Esophagus muscularis mucosa (tissue), 4 donors: ENCODE measurements around the gene RAB40AL. TPM values are rescaled to one million over a fixed set of nuclear protein-coding genes. Genes with fewer than 3 reads are reported as not detected.

Source experiments
- DNase-seq: peaks from one replicate; pipeline ENCODE4 v3.0.0-alpha.2; 2017; ENCODE audit errors: extremely low spot score
- H3K27ac ChIP-seq, 4 donors: fragments of 200-600 bp; sonication (generic); replicated peaks in 1 of 4; 1 replicate in 3 of 4; 2 replicates in 1 of 4; pipeline ENCODE4 v1.5.1; 2016 to 2019; ENCODE audit warnings: mild to moderate bottlenecking in 1 of 4
- H3K27me3 ChIP-seq, 4 donors: fragments of 200-600 bp; sonication (generic); one replicate each; pipeline versions ENCODE4 v1.5.1 to v1.6.0; 2016 to 2019
- H3K36me3 ChIP-seq, 4 donors: fragments of 200-600 bp; sonication (generic); one replicate each; pipeline ENCODE4 v1.5.1; 2016 to 2019
- H3K4me1 ChIP-seq, 4 donors: fragments of 200-600 bp; sonication (generic); one replicate each; pipeline ENCODE4 v1.5.1; 2016 to 2019
- H3K4me3 ChIP-seq, 4 donors: fragments of 200-600 bp; sonication (generic); 1 replicate in 2 of 4; 2 replicates in 2 of 4; pipeline ENCODE4 v1.5.1; 2016 to 2019; ENCODE audit warnings: mild to moderate bottlenecking in 4 of 4, moderate library complexity in 1 of 4
- H3K9me3 ChIP-seq, 4 donors: fragments of 200-600 bp; sonication (generic); 1 replicate in 3 of 4; 2 replicates in 1 of 4; pipeline ENCODE4 v1.5.1; 2016 to 2019
- CTCF ChIP-seq, 3 experiments: fragments of 200-600 bp in 2 of 3; fragments of 450-650 bp in 1 of 3; sonication (generic) in 2 of 3; IDR thresholded peaks; one replicate each; pipeline ENCODE4 v1.5.1; 2017 to 2019; ENCODE audit warnings: antibody characterized with exemption in 3 of 3, mild to moderate bottlenecking in 2 of 3, moderate library complexity in 1 of 3
- EP300 ChIP-seq: sonication (generic); formaldehyde crosslinking; IDR thresholded peaks from one replicate; pipeline ENCODE4 v1.6.1; 2017; ENCODE audit warnings: antibody characterized with exemption
- POLR2A ChIP-seq: fragments of 450-650 bp; IDR thresholded peaks from one replicate; pipeline ENCODE4 v1.6.1; 2017; ENCODE audit warnings: antibody characterized with exemption, moderate library complexity, mild to moderate bottlenecking, low read depth
- POLR2AphosphoS5 ChIP-seq, 2 donors: sonication (generic); formaldehyde crosslinking; IDR thresholded peaks; one replicate each; pipeline ENCODE4 v1.6.1; 2017; ENCODE audit warnings: antibody characterized with exemption in 2 of 2
- WGBS: methylation state at CpG from one replicate; pipeline ENCODE4 v1.1.5; 2018; 5-methylcytosine and 5-hydroxymethylcytosine counted together
- intact Hi-C: fragments of 100-400 bp; cut with DNase I; formaldehyde crosslinking; loops from one replicate; pipeline ENCODE4 v1.15.1; 2023
- total RNA-seq, 4 donors: library from RNA; depleted of rRNA; stranded (reverse); fragments of >200 nt; gene quantifications; one replicate each; pipeline versions ENCODE4 v1.1.0 to v1.2.1, GENCODE V29; 2016

Gene RAB40AL
- total RNA-seq, 4 donors from 2014 or later, result 0.52 to 0.99 (median 0.73) TPM

DNA sequence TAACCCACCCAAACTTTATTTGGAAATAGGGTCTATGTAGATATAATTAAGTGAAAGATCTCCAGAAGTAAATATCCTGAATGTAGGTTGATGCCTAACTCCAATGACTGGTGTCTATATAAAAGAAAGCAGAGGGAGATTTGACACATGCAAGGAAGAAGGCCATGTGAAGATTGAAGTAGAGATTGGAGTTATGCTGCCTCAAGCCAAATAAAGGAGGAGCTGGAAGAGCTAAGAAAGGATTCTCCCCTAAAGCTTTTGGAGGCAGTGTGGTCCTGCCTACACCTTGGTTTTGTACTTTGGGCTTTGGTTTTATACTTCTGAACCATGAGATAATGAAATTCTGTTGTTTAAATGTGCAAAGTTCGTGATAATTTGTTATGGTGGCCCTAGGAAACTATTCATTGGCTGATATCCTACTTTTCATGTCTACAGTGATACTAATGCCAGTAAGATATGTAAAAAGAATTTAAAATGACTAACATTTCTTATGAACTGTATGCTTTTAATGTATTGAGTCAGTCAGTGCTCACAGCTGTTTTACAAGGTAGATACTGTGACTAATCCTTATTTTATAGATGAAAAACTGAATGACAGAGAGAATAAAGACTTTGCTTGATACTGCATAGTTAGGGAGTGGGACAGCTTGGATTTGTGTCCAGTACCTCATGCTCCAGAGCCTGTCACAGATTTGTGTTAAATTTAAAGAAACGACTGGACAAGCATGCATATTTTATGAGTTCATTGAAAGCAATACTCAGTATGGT lies 5.9 kb upstream of the RAB40AL start:
- no peak for DNase-seq
- Histone ChIP-seq H3K36me3 (no peaks in the 10 kb centered on the region), H3K27me3 (no peaks in the 10 kb centered on the region), H3K4me1 (no peaks in the 10 kb centered on the region), H3K4me3 (no peak overlapping the region), H3K9me3 (no peaks in the 10 kb centered on the region), H3K27ac (no peak overlapping the region)
- intact Hi-C loops, result no loop called here
- no peak for TF ChIP-seq POLR2A
- no peak for TF ChIP-seq EP300
- TF ChIP-seq CTCF (IDR thresholded peaks at IDR 0.05), result no peak
- no peak for TF ChIP-seq POLR2AphosphoS5 (IDR thresholded peaks at IDR 0.05)
- WGBS, result 56% methylated on average over 2 of the region's 2 CpGs

GRCh38 chrX:102934624-102935023 lies 2.4 kb upstream of the RAB40AL start:
- H3K27ac ChIP-seq, result no peak overlapping the region
- no peak overlapping the region for H3K4me3 ChIP-seq
- H3K36me3 ChIP-seq, result no peaks in the 10 kb centered on the region
- 24% methylated on average over 3 of the region's 3 CpGs for WGBS
- intact Hi-C loops, result no loop called here
- no peaks in the 10 kb centered on the region for H3K4me1 ChIP-seq
- TF ChIP-seq CTCF (IDR thresholded peaks at IDR 0.05) (peak; percentile 45 to 61 (median 48)), POLR2A (no peak), EP300 (no peak)
- no peaks in the 10 kb centered on the region for H3K9me3 ChIP-seq
- no peaks in the 10 kb centered on the region for H3K27me3 ChIP-seq
- DNase-seq, result no peak

- no peaks in the 10 kb centered on the region for H3K36me3 ChIP-seq
- no peaks in the 10 kb centered on the region for H3K9me3 ChIP-seq
- WGBS, result 14% methylated on average over 14 of the region's 14 CpGs
- no peaks in the 10 kb centered on the region for H3K27me3 ChIP-seq
- H3K4me3 ChIP-seq, result peak overlapping the region in 3 of 4 donors; percentile 11 to 27 (median 14)
- H3K27ac ChIP-seq, result no peak overlapping the region
- TF ChIP-seq CTCF (IDR thresholded peaks at IDR 0.05) (peak; percentile 58 to 64 (median 61)), POLR2AphosphoS5 (IDR thresholded peaks at IDR 0.05) (no peak)
- DNase-seq, result no peak
- intact Hi-C loops, result loop anchor here (5.0 kb wide), 1 partner anchor 206 kb away; no protein-coding TSS in a partner anchor
- no peaks in the 10 kb centered on the region for H3K4me1 ChIP-seq
Measured at GRCh38 chrX:102950908-102951866, 14.1 kb downstream of the RAB40AL start.

GRCh38 chrX:102957751-102958150 lies 20.7 kb downstream of the RAB40AL start:
- H3K27ac ChIP-seq, result no peak overlapping the region
- no peaks in the 10 kb centered on the region for H3K4me1 ChIP-seq
- no peaks in the 10 kb centered on the region for H3K36me3 ChIP-seq
- no peaks in the 10 kb centered on the region for H3K9me3 ChIP-seq
- no peak overlapping the region for H3K4me3 ChIP-seq
- DNase-seq, result no peak
- intact Hi-C loops, result no loop called here
- TF ChIP-seq EP300, result no peak
- no peak for TF ChIP-seq POLR2AphosphoS5 (IDR thresholded peaks at IDR 0.05)
- no peak for TF ChIP-seq POLR2A
- TF ChIP-seq CTCF (IDR thresholded peaks at IDR 0.05), result no peak
- 73% methylated on average over 2 of the region's 2 CpGs for WGBS
- H3K27me3 ChIP-seq, result peaks cover 0 to 6% (median 0%) of the 10 kb centered on the region in 4 donors
